DMS 273 treated with DMSO at 0.1 percent for 48 hours (cell line): ENCODE data around the gene RBM47.

Source experiments
- DNase-seq: peaks from one replicate; lab custom pipeline; 2025; lab: John Stamatoyannopoulos, UW

Gene RBM47

GRCh38 chr4:40623707-40624106, 6.0 kb downstream of the RBM47 start:
- DNase-seq, result no peak

- DNase-seq, result no peak
Measured at GRCh38 chr4:40622913-40623312, 6.8 kb downstream of the RBM47 start.

- DNase-seq, result no peak
Measured at GRCh38 chr4:40621592-40622512, 7.8 kb downstream of the RBM47 start.

GRCh38 chr4:40621229-40621591, 8.5 kb downstream of the RBM47 start:
- no peak for DNase-seq

- no peak for DNase-seq
Measured at GRCh38 chr4:40619600-40619999, 10.1 kb downstream of the RBM47 start.

GRCh38 chr4:40617872-40618271, 11.8 kb downstream of the RBM47 start:
- DNase-seq, result no peak

- no peak for DNase-seq
Measured at GRCh38 chr4:40614031-40614430, 15.6 kb downstream of the RBM47 start.

GRCh38 chr4:40613456-40613855, 16.2 kb downstream of the RBM47 start:
- DNase-seq, result no peak

GRCh38 chr4:40612831-40613230, 16.8 kb downstream of the RBM47 start:
- no peak for DNase-seq

- no peak for DNase-seq
Measured at GRCh38 chr4:40612283-40612682, 17.4 kb downstream of the RBM47 start.

- no peak for DNase-seq
Measured at GRCh38 chr4:40608628-40609027, 21.0 kb downstream of the RBM47 start.

GRCh38 chr4:40607221-40607620, 22.4 kb downstream of the RBM47 start:
- DNase-seq, result no peak

- DNase-seq, result no peak
Measured at GRCh38 chr4:40606239-40606767, 23.4 kb downstream of the RBM47 start.

GRCh38 chr4:40603281-40603680, 26.4 kb downstream of the RBM47 start:
- DNase-seq, result no peak

GRCh38 chr4:40601641-40602040, 28.0 kb downstream of the RBM47 start:
- DNase-seq, result no peak

- no peak for DNase-seq
Measured at GRCh38 chr4:40600850-40601249, 28.8 kb downstream of the RBM47 start.

- no peak for DNase-seq
Measured at GRCh38 chr4:40599431-40599830, 30.2 kb downstream of the RBM47 start.

- no peak for DNase-seq
Measured at GRCh38 chr4:40596522-40596921, 33.1 kb downstream of the RBM47 start.

GRCh38 chr4:40595981-40596380, 33.7 kb downstream of the RBM47 start:
- DNase-seq, result no peak

GRCh38 chr4:40594261-40595178, 35.1 kb downstream of the RBM47 start:
- DNase-seq, result no peak

GRCh38 chr4:40592034-40592433, 37.6 kb downstream of the RBM47 start:
- DNase-seq, result no peak

GRCh38 chr4:40587826-40588225, 41.8 kb downstream of the RBM47 start:
- no peak for DNase-seq

- DNase-seq, result no peak
Measured at GRCh38 chr4:40587351-40587750, 42.3 kb downstream of the RBM47 start.
